A549 (cell line): ENCODE measurements around the gene CSMD2.

Experiments used
- CBX2 ChIP-seq: fragments of 200-600 bp; sonication (generic); IDR thresholded peaks from 2 replicates; pipeline ENCODE4 v1.6.1; 2016; ENCODE audit warnings: low read depth, mild to moderate bottlenecking, borderline replicate concordance
- CBX8 ChIP-seq: fragments of 200-600 bp; sonication (generic); IDR thresholded peaks from 2 replicates; pipeline ENCODE4 v1.6.1; 2016
- CEBPB ChIP-seq, 2 experiments: fragments of >200 bp in 1 of 2; sonication (Bioruptor Twin) in 1 of 2; formaldehyde crosslinking in 1 of 2; IDR thresholded peaks; 2 replicates each; pipeline ENCODE4 v1.6.1; 2012 to 2016
- EHMT2 ChIP-seq: fragments of 200-600 bp; sonication (generic); IDR thresholded peaks from 2 replicates; pipeline ENCODE4 v1.6.1; 2016; ENCODE audit warnings: antibody characterized with exemption, low read depth, mild to moderate bottlenecking, moderate library complexity
- EP300 ChIP-seq, 2 experiments: fragments of >200 bp; sonication (Bioruptor Twin); formaldehyde crosslinking; IDR thresholded peaks; 2 replicates in 1 of 2; 3 replicates in 1 of 2; pipeline ENCODE4 v1.6.1; 2016 to 2017
- ESRRA ChIP-seq: fragments of 150-350 bp; IDR thresholded peaks from 2 replicates; pipeline ENCODE4 v1.6.1; 2014; ENCODE audit warnings: mild to moderate bottlenecking, low read length, borderline replicate concordance
- GATA3 ChIP-seq: IDR thresholded peaks from 2 replicates; pipeline ENCODE4 v1.6.1; 2012; ENCODE audit warnings: borderline replicate concordance
- POLR2A ChIP-seq: IDR thresholded peaks from 2 replicates; pipeline ENCODE4 v1.6.1; 2012; ENCODE audit warnings: mild to moderate bottlenecking, low read length
- REST ChIP-seq: fragments of 200-600 bp; sonication (generic); IDR thresholded peaks from 2 replicates; pipeline ENCODE4 v1.6.1; 2016; ENCODE audit warnings: antibody characterized with exemption, mild to moderate bottlenecking, moderate library complexity
- TF ChIP-seq, protein P1 (sequence below): fragments of >200 bp; sonication (Bioruptor Twin); formaldehyde crosslinking; IDR thresholded peaks from 3 replicates; pipeline ENCODE4 v1.5.1; 2016

DNA sequence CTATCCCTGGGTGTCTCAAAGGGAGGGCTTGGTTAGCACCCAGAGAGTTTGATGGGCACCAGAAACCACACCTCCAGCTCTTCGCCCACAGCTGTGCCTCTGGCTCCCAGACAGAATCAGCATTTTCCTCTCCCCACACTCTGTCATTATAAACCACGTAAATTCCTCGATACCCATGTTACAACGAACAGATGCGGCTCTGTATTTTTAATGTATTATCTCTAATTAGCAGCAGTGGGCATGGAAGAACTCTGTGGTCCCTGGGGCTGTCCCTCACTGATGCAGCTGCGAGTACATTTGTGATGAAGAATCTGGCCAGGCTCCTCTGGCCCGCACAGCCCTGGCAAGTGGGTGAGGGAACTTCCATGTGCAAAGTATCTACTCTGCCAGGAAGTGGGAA, 290.4 kb downstream of the CSMD2 start:
- TF ChIP-seq, protein P1, sequence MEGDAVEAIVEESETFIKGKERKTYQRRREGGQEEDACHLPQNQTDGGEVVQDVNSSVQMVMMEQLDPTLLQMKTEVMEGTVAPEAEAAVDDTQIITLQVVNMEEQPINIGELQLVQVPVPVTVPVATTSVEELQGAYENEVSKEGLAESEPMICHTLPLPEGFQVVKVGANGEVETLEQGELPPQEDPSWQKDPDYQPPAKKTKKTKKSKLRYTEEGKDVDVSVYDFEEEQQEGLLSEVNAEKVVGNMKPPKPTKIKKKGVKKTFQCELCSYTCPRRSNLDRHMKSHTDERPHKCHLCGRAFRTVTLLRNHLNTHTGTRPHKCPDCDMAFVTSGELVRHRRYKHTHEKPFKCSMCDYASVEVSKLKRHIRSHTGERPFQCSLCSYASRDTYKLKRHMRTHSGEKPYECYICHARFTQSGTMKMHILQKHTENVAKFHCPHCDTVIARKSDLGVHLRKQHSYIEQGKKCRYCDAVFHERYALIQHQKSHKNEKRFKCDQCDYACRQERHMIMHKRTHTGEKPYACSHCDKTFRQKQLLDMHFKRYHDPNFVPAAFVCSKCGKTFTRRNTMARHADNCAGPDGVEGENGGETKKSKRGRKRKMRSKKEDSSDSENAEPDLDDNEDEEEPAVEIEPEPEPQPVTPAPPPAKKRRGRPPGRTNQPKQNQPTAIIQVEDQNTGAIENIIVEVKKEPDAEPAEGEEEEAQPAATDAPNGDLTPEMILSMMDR = no peak
- TF ChIP-seq CBX8 (no peak), CEBPB (IDR thresholded peaks at IDR 0.05) (no peak), POLR2A (no peak), ESRRA (no peak), EHMT2 (no peak), CBX2 (no peak), GATA3 (no peak), REST (no peak), EP300 (IDR thresholded peaks at IDR 0.05) (no peak)
